ENCODE measurements around the gene CD46. TPM values are rescaled to one million over a fixed set of nuclear protein-coding genes. Genes with fewer than 3 reads are reported as not detected.
A peak's percentile ranks its signal among the peaks of the same experiment; 100 is the strongest.
"Not testable (repeated sequence)": the region's sequence is repeated elsewhere in the genome, so short reads cannot be mapped to it uniquely, and the experiment has no call there.

The CD46 gene
- total RNA-seq, 1 donor from 2014 or later: 93.8 TPM

DNA sequence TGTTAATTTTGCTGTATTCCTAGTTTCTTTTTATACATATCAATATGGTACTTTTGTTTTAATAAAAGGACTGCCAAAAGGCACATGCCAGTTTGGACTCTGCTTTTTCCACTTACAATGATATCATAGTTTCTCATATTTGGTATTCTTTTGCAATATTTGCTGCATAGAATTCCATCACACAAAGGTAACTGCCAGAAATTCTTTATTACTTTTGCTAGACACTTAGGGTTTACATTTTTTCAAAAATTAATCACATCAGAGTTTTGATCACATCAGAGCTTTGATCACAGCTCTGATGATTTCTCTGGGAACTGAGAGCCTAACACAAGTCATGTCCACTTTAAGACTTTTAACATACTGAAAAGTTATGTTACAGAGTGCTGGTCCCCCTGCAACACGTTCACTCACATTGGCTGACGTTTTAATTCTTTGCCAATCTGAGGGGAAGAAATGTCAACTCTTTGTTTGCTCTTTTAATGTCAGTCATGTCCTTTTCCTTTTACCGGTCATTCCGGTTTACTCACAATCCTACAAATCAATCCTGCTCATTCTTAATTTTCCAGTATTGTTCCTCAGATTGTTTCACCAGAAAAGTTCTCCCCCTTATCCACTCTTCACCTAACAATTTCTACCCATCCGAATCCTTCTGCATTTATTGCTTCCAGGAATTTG is 1.1 kb upstream of the CD46 start:
- H3K27me3 Mint-ChIP-seq (ENCODE audit: low read depth): no peaks in the 10 kb centered on the region
- peaks cover 1% of the 10 kb centered on the region for H3K36me3 Mint-ChIP-seq (ENCODE audit: low read depth)
- H3K9me3 Mint-ChIP-seq: peaks cover 3% of the 10 kb centered on the region
- peak overlapping the region; percentile 100 for H3K4me3 Mint-ChIP-seq
- no peak overlapping the region for H3K27ac Mint-ChIP-seq (ENCODE audit: unreplicated experiment)
- TF ChIP-seq, protein P1, sequence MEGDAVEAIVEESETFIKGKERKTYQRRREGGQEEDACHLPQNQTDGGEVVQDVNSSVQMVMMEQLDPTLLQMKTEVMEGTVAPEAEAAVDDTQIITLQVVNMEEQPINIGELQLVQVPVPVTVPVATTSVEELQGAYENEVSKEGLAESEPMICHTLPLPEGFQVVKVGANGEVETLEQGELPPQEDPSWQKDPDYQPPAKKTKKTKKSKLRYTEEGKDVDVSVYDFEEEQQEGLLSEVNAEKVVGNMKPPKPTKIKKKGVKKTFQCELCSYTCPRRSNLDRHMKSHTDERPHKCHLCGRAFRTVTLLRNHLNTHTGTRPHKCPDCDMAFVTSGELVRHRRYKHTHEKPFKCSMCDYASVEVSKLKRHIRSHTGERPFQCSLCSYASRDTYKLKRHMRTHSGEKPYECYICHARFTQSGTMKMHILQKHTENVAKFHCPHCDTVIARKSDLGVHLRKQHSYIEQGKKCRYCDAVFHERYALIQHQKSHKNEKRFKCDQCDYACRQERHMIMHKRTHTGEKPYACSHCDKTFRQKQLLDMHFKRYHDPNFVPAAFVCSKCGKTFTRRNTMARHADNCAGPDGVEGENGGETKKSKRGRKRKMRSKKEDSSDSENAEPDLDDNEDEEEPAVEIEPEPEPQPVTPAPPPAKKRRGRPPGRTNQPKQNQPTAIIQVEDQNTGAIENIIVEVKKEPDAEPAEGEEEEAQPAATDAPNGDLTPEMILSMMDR (conservative IDR thresholded peaks at IDR 0.05): no peak
- H3K4me1 Mint-ChIP-seq: peaks cover 47% of the 10 kb centered on the region
- DNase-seq (ENCODE audit: low read depth, low spot score): no peak

DNA sequence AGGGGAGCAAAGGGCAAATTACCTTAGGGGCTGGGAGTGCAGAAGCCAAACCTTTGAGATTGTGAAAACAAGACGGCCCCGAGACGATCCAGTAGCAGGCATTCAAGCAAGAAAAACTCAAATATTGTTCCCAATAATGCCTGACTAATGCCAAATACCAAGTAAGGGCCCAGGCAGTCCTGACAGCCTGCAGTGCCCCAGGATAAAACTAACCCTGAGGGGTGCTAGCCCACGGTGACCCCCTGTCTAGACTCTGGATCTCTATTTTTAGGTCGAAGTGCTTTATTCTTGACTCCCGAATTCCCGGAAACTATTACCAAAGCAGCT is 428 bp upstream of the CD46 start:
- not testable (repeated sequence) for H3K9me3 Mint-ChIP-seq; H3K36me3 Mint-ChIP-seq (ENCODE audit: low read depth); H3K27me3 Mint-ChIP-seq (ENCODE audit: low read depth); DNase-seq (ENCODE audit: low read depth, low spot score)
- Mint-ChIP-seq H3K4me3 (peak overlapping the region; percentile 100), H3K4me1 (peaks cover 51% of the 10 kb centered on the region), H3K27ac (ENCODE audit: unreplicated experiment) (peak overlapping the region; percentile 93)

DNA sequence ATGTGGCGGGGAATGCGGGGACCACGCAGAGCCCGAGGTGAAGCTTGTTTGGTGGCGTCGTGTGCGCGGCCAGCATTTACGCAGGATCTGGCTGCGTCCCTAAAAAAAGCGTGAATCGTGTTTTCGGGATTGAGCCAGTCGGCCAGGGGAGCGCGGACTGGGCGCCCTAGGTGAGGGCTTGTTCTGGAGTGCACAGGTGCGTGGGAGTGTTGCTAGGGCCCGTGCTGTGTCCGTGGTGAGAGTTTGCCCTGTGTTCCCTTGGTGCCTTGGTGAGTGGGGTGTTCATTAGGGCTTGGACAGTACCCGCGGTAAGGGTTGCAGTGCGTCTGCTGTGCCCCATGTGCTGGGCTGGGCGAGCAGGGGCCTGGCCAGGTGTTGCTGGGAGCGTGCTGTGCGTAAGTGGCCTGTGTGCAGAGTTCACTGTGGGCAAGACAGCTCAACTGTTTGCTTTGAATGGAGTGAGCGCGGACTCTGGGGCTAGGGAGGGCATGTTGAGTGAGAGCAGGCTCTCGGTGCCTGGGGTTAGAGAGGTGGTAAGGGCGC is 673 bp downstream of the CD46 start:
- no peaks in the 10 kb centered on the region for H3K27me3 Mint-ChIP-seq (ENCODE audit: low read depth)
- DNase-seq (ENCODE audit: low read depth, low spot score): no peak
- peaks cover 2% of the 10 kb centered on the region for H3K9me3 Mint-ChIP-seq
- peak overlapping the region; percentile 100 for H3K4me3 Mint-ChIP-seq
- H3K27ac Mint-ChIP-seq (ENCODE audit: unreplicated experiment): peak overlapping the region; percentile 99
- H3K36me3 Mint-ChIP-seq (ENCODE audit: low read depth): peaks cover 4% of the 10 kb centered on the region
- H3K4me1 Mint-ChIP-seq: peaks cover 51% of the 10 kb centered on the region
- TF ChIP-seq, protein P1 (conservative IDR thresholded peaks at IDR 0.05): no peak

DNA sequence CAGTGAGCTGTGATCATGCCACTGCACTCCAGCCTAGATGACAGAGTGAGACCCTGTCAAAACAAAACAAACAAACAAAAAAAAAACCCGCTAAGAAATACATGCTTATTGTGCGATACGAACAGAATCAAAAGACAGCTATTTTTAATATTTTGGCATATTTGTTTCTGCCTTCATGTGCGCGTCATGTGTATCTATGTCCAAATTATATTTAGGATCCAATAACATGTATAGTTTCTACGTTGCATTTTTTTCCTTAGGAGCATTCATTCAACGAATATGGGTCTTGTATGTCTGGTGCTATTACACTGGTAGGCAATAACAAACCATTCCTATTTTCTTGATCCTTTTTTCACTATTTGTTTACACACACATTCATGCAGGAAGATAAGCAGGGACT is 1.8 kb downstream of the CD46 start:
- TF ChIP-seq, protein P1 (conservative IDR thresholded peaks at IDR 0.05): no peak
- no peak for DNase-seq (ENCODE audit: low read depth, low spot score)
- Mint-ChIP-seq H3K4me3 (peak overlapping the region; percentile 100), H3K4me1 (peaks cover 51% of the 10 kb centered on the region), H3K27ac (ENCODE audit: unreplicated experiment) (no peak overlapping the region), H3K27me3 (ENCODE audit: low read depth) (no peaks in the 10 kb centered on the region), H3K9me3 (no peaks in the 10 kb centered on the region), H3K36me3 (ENCODE audit: low read depth) (peaks cover 6% of the 10 kb centered on the region)

DNA sequence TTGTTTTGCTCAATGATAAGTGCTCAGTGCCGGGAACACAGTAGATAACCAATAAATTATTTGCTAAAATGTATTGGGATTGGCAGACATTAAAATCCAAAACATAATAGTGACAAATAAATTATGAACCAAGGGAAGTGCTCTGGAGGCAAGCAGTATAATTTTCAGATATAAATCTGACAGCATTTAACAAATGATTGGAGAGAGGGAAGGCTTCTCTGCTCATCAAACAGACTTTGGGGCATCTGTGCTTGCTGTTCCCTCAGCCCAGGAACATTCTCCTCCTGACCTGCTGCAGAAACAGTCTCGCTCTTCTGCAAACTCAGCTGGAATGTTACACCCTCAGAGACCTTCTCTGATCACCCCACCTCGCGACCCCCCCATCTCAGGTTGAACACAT is 2.2 kb downstream of the CD46 start:
- Mint-ChIP-seq H3K4me1 (peaks cover 51% of the 10 kb centered on the region), H3K4me3 (peak overlapping the region; percentile 100), H3K27ac (ENCODE audit: unreplicated experiment) (peak overlapping the region; percentile 40), H3K9me3 (no peaks in the 10 kb centered on the region), H3K27me3 (ENCODE audit: low read depth) (no peaks in the 10 kb centered on the region), H3K36me3 (ENCODE audit: low read depth) (peaks cover 8% of the 10 kb centered on the region)
- DNase-seq (ENCODE audit: low read depth, low spot score): no peak
- TF ChIP-seq, protein P1 (conservative IDR thresholded peaks at IDR 0.05): no peak

DNA sequence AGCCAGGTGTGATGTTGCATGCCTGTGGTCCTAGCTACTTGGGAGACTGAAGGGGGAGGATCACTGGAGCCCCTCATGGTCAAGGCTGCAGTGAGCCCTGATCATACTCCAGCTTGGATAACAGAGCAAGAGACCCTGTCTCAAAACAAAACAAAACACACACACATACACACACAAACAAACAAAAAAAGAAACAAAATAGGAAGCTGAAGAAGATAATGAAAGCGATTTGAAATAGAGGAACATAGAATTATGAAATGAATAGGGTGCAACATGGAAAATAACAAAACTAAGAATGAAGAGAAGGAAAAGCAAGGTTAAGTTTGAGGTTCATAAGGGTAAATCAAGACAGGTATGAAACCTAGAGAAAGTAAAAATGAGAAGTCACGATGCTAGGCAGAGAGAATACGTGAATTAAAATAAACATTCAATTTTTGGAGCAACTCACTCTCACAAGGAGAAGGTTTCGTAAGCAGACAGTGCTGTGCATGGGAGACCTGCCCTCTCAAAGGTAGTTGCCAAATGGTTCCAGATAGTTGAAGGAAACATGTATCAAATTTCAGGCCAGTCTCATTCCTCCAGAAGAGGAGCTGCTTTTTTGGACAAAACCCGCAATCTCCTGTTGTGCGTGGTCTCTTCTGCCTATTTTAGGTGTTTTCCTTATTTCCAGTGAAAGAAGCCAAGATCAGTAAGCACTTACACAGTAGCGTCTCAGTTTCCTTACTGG is 3.3 kb downstream of the CD46 start:
- Mint-ChIP-seq H3K27ac (ENCODE audit: unreplicated experiment) (no peak overlapping the region), H3K9me3 (no peaks in the 10 kb centered on the region), H3K36me3 (ENCODE audit: low read depth) (peaks cover 15% of the 10 kb centered on the region), H3K4me1 (peaks cover 47% of the 10 kb centered on the region), H3K27me3 (ENCODE audit: low read depth) (no peaks in the 10 kb centered on the region), H3K4me3 (no peak overlapping the region)
- no peak for DNase-seq (ENCODE audit: low read depth, low spot score)
- TF ChIP-seq, protein P1 (conservative IDR thresholded peaks at IDR 0.05): no peak

Measured in neural crest cell (in vitro differentiated cells).